SK-N-SH (cell line): ENCODE measurements around the gene CHML.

Experiments used
- EP300 ChIP-seq, 2 experiments: IDR thresholded peaks; 2 replicates each; pipeline versions ENCODE4 v1.4.0 to v1.6.1; 2012; ENCODE audit warnings: borderline replicate concordance in 1 of 2, low read depth in 1 of 2, low read length in 1 of 2
- JUND ChIP-seq: IDR thresholded peaks from 2 replicates; pipeline ENCODE4 v1.4.0; 2012
- RAD21 ChIP-seq: IDR thresholded peaks from 2 replicates; pipeline ENCODE4 v1.6.1; 2012; ENCODE audit warnings: mild to moderate bottlenecking, low read length
- TF ChIP-seq, protein P1 (sequence below): fragments of 200-600 bp; sonication (generic); IDR thresholded peaks from 2 replicates; pipeline ENCODE4 v1.6.1; 2017; ENCODE audit warnings: antibody characterized with exemption, mild to moderate bottlenecking, moderate library complexity
- TF ChIP-seq, protein P2 (sequence below): IDR thresholded peaks from 2 replicates; pipeline ENCODE4 v1.6.1; 2012; ENCODE audit warnings: mild to moderate bottlenecking, low read depth, low read length, moderate library complexity

DNA sequence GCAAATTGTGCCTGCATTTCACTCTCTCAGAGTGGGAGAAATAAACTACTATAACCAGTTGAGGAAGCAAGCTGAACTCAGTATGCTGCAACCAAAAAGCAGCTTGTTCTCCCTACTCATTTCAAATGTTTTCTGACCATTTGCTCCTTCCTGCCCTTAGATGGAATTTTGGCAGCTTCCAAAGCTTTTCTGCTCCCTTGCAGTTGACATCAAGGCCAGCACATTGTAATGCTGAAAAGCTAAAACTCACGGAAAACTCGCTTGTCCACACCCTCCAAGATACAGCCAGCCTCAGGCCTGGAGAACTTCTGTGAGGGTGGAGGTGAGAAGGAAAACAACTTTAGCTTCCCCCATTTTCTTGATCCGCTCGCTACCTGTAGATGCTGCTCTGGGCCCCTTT is 5.0 kb upstream of the CHML start:
- TF ChIP-seq, protein P1, sequence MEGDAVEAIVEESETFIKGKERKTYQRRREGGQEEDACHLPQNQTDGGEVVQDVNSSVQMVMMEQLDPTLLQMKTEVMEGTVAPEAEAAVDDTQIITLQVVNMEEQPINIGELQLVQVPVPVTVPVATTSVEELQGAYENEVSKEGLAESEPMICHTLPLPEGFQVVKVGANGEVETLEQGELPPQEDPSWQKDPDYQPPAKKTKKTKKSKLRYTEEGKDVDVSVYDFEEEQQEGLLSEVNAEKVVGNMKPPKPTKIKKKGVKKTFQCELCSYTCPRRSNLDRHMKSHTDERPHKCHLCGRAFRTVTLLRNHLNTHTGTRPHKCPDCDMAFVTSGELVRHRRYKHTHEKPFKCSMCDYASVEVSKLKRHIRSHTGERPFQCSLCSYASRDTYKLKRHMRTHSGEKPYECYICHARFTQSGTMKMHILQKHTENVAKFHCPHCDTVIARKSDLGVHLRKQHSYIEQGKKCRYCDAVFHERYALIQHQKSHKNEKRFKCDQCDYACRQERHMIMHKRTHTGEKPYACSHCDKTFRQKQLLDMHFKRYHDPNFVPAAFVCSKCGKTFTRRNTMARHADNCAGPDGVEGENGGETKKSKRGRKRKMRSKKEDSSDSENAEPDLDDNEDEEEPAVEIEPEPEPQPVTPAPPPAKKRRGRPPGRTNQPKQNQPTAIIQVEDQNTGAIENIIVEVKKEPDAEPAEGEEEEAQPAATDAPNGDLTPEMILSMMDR, result no peak
- TF ChIP-seq JUND (no peak), RAD21 (no peak), EP300 (IDR thresholded peaks at IDR 0.05; ENCODE audit: borderline replicate concordance in 1 of 2, low read depth in 1 of 2, low read length in 1 of 2) (no peak)
- TF ChIP-seq, protein P2, sequence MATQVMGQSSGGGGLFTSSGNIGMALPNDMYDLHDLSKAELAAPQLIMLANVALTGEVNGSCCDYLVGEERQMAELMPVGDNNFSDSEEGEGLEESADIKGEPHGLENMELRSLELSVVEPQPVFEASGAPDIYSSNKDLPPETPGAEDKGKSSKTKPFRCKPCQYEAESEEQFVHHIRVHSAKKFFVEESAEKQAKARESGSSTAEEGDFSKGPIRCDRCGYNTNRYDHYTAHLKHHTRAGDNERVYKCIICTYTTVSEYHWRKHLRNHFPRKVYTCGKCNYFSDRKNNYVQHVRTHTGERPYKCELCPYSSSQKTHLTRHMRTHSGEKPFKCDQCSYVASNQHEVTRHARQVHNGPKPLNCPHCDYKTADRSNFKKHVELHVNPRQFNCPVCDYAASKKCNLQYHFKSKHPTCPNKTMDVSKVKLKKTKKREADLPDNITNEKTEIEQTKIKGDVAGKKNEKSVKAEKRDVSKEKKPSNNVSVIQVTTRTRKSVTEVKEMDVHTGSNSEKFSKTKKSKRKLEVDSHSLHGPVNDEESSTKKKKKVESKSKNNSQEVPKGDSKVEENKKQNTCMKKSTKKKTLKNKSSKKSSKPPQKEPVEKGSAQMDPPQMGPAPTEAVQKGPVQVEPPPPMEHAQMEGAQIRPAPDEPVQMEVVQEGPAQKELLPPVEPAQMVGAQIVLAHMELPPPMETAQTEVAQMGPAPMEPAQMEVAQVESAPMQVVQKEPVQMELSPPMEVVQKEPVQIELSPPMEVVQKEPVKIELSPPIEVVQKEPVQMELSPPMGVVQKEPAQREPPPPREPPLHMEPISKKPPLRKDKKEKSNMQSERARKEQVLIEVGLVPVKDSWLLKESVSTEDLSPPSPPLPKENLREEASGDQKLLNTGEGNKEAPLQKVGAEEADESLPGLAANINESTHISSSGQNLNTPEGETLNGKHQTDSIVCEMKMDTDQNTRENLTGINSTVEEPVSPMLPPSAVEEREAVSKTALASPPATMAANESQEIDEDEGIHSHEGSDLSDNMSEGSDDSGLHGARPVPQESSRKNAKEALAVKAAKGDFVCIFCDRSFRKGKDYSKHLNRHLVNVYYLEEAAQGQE, result no peak
